HEK293T (cell line): ENCODE measurements around the gene CLEC2B.

Experiments
- CTCF ChIA-PET: fragments of 350-600 bp; formaldehyde crosslinking; extraction: SDS; loops from one replicate; lab custom pipeline; 2021; ENCODE audit warnings: antibody characterized with exemption, inconsistent platforms; lab: Yijun Ruan, JAX
- POLR2A ChIA-PET: fragments of 350-600 bp; formaldehyde crosslinking; extraction: SDS; loops from one replicate; lab custom pipeline; 2020; ENCODE audit warnings: antibody characterized with exemption, inconsistent platforms; lab: Yijun Ruan, JAX
- DNase-seq: peaks from one replicate; pipeline ENCODE4 v3.0.0; 2012; ENCODE audit warnings: mixed read lengths; ENCODE audit errors: extremely low spot score
- ARNT ChIP-seq: fragments of 450-650 bp; IDR thresholded peaks from 2 replicates; pipeline ENCODE4 v1.6.1; 2017; ENCODE audit warnings: mild to moderate bottlenecking
- BHLHE40 ChIP-seq: fragments of 450-650 bp; IDR thresholded peaks from 2 replicates; pipeline ENCODE4 v1.6.1; 2016; ENCODE audit warnings: mild to moderate bottlenecking, moderate library complexity, borderline replicate concordance
- CTBP1 ChIP-seq: fragments of 450-650 bp; IDR thresholded peaks from 2 replicates; pipeline ENCODE4 v1.6.1; 2016; ENCODE audit warnings: borderline replicate concordance
- ELF4 ChIP-seq: fragments of 450-650 bp; IDR thresholded peaks from 2 replicates; pipeline ENCODE4 v1.6.1; 2017; ENCODE audit warnings: antibody characterized with exemption
- FOXA1 ChIP-seq: fragments of 450-650 bp; IDR thresholded peaks from 2 replicates; pipeline ENCODE4 v1.6.1; 2016; ENCODE audit warnings: mild to moderate bottlenecking
- FOXK2 ChIP-seq: fragments of 450-650 bp; IDR thresholded peaks from 2 replicates; pipeline ENCODE4 v1.6.1; 2016; ENCODE audit warnings: mild to moderate bottlenecking
- FOXM1 ChIP-seq: fragments of 450-650 bp; IDR thresholded peaks from 2 replicates; pipeline ENCODE4 v1.6.1; 2017; ENCODE audit warnings: mild to moderate bottlenecking, borderline replicate concordance
- HDGF ChIP-seq: fragments of 450-650 bp; IDR thresholded peaks from 2 replicates; pipeline ENCODE4 v1.6.1; 2017; ENCODE audit warnings: antibody characterized with exemption, borderline replicate concordance
- L3MBTL2 ChIP-seq: fragments of 450-650 bp; conservative IDR thresholded peaks from 2 replicates; pipeline ENCODE4 v1.6.1; 2016; ENCODE audit warnings: mild to moderate bottlenecking
- LEF1 ChIP-seq: fragments of 450-650 bp; IDR thresholded peaks from 2 replicates; pipeline ENCODE4 v1.6.1; 2017; ENCODE audit warnings: mild to moderate bottlenecking, borderline replicate concordance
- NFRKB ChIP-seq: fragments of 450-650 bp; IDR thresholded peaks from 2 replicates; pipeline ENCODE4 v1.6.1; 2016; ENCODE audit warnings: mild to moderate bottlenecking, moderate library complexity
- SP1 ChIP-seq: fragments of 450-650 bp; IDR thresholded peaks from 2 replicates; pipeline ENCODE4 v1.6.1; 2017
- SUZ12 ChIP-seq: fragments of 450-650 bp; IDR thresholded peaks from 2 replicates; pipeline ENCODE4 v1.6.1; 2016; ENCODE audit warnings: mild to moderate bottlenecking
- TARDBP ChIP-seq: fragments of 450-650 bp; IDR thresholded peaks from 2 replicates; pipeline ENCODE4 v1.6.1; 2016
- ZNF384 ChIP-seq: fragments of 450-650 bp; IDR thresholded peaks from 2 replicates; pipeline ENCODE4 v1.6.1; 2016
- TF ChIP-seq, protein P1 (sequence below): fragments of 450-650 bp; IDR thresholded peaks from 2 replicates; pipeline ENCODE4 v1.6.1; 2016

CLEC2B gene

DNA sequence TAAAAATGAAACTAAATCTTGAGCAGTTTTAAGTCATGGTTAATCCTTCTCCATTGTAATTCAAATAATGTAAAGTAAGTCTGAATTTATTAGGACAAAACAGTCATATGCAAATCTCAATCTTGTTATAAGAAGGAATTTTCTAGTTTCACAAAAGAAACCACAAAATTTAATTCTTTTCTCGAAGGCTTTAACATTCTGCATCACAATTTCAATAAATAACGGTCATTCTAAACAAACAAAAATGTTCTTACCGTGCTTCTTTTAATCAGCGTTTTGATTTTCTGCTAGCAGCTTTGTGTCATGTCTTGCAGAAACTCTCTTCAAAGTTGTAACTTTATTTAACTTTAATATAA lies 225 bp downstream of the CLEC2B start:
- ChIA-PET CTCF (interaction anchor here (0.7 kb wide), 1 partner anchor 623 kb away, joined by 3 read pairs; no protein-coding TSS in a partner anchor), POLR2A (no interaction called here)
- no peak for DNase-seq
- TF ChIP-seq ARNT (no peak), LEF1 (no peak), CTBP1 (no peak), ELF4 (no peak), L3MBTL2 (no peak), FOXK2 (no peak), SP1 (no peak)

DNA sequence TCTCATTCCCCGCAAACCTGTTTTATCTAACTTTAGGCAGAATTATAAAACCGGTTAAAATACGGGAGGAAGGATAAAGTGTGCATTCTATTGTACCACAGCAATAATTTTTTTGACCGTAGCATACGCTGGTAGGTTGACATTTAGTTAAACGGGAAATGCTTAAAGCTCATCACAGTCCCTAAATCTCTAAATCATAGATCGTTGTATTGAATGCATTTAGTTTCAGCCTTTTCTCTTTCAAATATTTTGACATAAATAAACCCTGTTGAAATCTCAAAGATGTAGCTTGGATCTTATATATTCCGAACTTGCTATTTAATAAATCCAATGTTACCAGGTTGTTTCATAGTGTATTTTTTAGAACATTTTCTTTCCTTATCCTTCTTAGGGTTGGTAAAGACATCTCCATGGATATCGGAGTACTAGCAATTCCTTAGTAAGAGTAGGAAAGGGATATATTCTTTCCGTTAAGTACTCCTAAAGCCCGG lies 798 bp downstream of the CLEC2B start:
- ChIA-PET CTCF (interaction anchor here (0.7 kb wide), 1 partner anchor 624 kb away, joined by 3 read pairs; no protein-coding TSS in a partner anchor), POLR2A (no interaction called here)
- TF ChIP-seq ZNF384 = no peak
- no peak for TF ChIP-seq CTBP1
- TF ChIP-seq ELF4 = no peak
- TF ChIP-seq SUZ12 = no peak
- no peak for TF ChIP-seq TARDBP
- TF ChIP-seq HDGF = no peak
- no peak for TF ChIP-seq FOXM1
- TF ChIP-seq FOXK2 = no peak
- TF ChIP-seq FOXA1 = no peak
- no peak for TF ChIP-seq LEF1
- TF ChIP-seq NFRKB = no peak
- TF ChIP-seq BHLHE40 = no peak
- TF ChIP-seq, protein P1, sequence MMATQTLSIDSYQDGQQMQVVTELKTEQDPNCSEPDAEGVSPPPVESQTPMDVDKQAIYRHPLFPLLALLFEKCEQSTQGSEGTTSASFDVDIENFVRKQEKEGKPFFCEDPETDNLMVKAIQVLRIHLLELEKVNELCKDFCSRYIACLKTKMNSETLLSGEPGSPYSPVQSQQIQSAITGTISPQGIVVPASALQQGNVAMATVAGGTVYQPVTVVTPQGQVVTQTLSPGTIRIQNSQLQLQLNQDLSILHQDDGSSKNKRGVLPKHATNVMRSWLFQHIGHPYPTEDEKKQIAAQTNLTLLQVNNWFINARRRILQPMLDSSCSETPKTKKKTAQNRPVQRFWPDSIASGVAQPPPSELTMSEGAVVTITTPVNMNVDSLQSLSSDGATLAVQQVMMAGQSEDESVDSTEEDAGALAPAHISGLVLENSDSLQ = no peak
- TF ChIP-seq SP1 = no peak
- no peak for TF ChIP-seq L3MBTL2
- no peak for DNase-seq

DNA sequence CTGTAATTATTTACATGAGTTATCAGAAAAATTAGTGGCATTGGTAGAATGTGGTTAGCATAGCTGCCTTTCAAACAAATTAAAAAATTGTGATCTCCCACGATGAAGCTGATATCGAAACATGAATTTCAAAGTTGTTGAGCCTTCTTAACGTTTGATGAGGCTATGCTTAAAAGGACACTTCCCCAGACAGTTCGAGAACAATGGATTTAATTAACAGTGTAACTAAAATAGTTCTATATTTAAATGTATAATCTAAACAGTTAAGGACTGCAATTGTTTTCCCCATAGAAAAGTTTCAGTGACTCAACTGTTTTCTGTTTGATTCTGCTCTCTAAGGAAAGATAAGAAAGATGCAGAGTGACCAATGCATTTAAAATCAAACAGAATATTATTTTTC lies 1.6 kb downstream of the CLEC2B start:
- POLR2A ChIA-PET = no interaction called here
- DNase-seq = no peak
- CTCF ChIA-PET = no interaction called here
- TF ChIP-seq SP1 = no peak
- TF ChIP-seq FOXM1 = no peak
- no peak for TF ChIP-seq FOXA1
- TF ChIP-seq L3MBTL2 = no peak
- TF ChIP-seq SUZ12 = no peak
- no peak for TF ChIP-seq ARNT
- no peak for TF ChIP-seq TARDBP

DNA sequence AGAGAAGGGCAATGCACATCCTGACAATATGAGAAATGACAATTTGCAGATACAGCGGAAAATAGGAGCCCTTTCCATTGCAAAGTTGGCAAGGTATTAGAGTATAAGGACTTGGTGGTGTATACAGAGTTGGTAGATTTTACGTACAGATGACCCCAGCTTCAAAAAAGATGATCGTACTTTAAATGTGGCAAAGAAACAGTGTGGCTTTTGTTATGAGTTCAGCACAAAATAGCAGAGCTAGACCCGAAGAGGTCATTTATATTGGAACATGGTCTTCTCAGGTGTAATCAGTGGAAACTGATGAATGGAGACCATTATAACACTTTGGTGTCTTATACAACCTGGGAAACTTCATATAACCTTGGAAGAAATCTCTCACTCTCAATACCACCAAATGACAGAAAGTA lies 2.3 kb downstream of the CLEC2B start:
- no peak for TF ChIP-seq SUZ12
- TF ChIP-seq CTBP1 = no peak
- no peak for DNase-seq
- POLR2A ChIA-PET = no interaction called here
- CTCF ChIA-PET = no interaction called here

DNA sequence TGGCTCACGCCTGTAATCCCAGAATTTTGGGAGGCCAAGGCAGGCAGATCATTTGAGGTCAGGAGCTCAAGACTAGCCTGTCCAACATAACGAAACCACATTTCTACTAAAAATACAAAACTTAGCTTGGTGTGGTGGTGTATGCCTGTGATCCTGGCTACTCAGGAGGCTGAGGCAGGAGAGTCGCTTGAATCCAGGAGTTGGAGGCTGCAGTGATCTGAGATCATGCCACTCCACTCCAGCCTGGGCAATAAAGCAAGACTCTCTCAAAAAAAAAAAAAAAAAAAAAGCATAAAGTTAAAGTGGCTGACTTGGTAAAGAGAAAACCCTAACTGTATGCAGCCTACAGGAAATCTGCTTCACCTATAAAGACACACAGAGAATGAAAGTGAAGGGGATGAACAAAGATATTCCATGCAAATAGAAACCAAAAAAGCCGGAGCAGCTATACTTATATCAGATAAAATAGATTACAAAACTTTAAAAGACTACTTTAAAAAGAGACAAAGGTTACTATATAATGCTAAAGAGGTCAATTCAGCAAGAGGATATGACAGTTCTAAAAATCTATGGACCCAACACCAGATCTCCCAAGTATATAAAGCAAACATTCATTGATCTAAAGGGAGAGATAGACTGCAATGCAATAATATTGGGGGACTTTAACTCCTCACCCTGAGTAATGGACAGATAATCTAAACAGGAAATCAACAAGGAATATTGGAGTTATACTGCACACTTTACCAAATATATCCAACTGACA lies 4.1 kb downstream of the CLEC2B start:
- TF ChIP-seq BHLHE40 (no peak), NFRKB (no peak), ELF4 (no peak), ARNT (no peak), SUZ12 (no peak), ZNF384 (no peak)
- TF ChIP-seq, protein P1 = no peak
- ChIA-PET CTCF (no interaction called here), POLR2A (no interaction called here)
- DNase-seq = no peak

DNA sequence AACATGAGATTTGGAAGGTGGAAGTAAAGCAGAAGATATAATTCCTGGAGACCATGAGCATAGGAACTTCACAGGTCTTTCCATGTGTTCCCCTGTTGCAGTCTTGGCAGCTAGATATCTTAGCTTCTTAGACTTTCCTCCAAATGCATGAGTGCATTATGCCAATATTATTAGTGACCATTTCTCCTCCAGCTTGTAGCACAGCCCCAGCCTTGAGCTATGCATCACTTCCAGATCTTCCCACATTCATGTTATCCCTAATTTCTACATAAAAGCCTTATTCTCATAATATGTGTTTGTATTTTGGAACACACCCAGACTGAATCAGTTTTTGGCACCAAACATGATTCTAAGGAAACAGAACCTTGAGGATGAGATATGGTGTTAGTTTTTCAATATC lies 11.0 kb downstream of the CLEC2B start:
- POLR2A ChIA-PET = no interaction called here
- no peak for TF ChIP-seq HDGF
- TF ChIP-seq TARDBP = no peak
- no peak for TF ChIP-seq SP1
- no peak for TF ChIP-seq ELF4
- no peak for TF ChIP-seq BHLHE40
- no peak for TF ChIP-seq NFRKB
- TF ChIP-seq FOXK2 = no peak
- no peak for DNase-seq
- CTCF ChIA-PET = no interaction called here

DNA sequence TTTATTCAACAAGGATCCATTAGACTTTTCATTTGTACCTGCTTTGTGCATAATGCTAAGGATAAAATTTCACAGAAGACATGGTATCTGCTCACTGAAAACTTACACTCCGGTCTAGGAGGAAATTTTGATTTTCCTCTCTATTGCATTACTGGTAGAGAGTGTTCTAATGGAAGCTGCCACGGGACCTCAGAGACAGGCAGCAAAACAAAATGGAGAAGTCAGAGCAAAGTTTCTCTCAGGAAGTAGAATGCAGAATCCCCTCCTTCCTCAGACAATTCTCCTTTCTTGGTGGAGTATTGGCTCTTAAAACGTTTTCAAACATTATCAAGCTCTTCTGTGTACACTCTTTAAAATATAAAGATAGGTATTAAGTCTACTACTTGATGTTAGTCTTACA lies 12.3 kb downstream of the CLEC2B start:
- ChIA-PET CTCF (no interaction called here), POLR2A (no interaction called here)
- TF ChIP-seq TARDBP = no peak
- no peak for TF ChIP-seq FOXA1
- TF ChIP-seq FOXK2 = no peak
- no peak for TF ChIP-seq SP1
- no peak for TF ChIP-seq ELF4
- TF ChIP-seq ARNT = no peak
- TF ChIP-seq FOXM1 = no peak
- no peak for TF ChIP-seq NFRKB
- no peak for DNase-seq
